SU-DHL-6 (cell line): ENCODE data around the gene DBNDD1.

ENCODE experiments used
- H2AFZ ChIP-seq: fragments of 200-600 bp; sonication (generic); 2 replicates; pipeline ENCODE4 v1.6.1; 2014; ENCODE audit warnings: low read depth, mild to moderate bottlenecking, moderate library complexity, mixed read lengths, antibody characterized with exemption, low read length; ENCODE audit not compliant: severe bottlenecking
- H3F3A ChIP-seq: fragments of 200-600 bp; shearing (Covaris generic); 2 replicates; pipeline ENCODE4 v1.6.0; 2016; ENCODE audit warnings: antibody characterized with exemption, mild to moderate bottlenecking; ENCODE audit not compliant: insufficient read depth
- H3K27ac ChIP-seq: fragments of 200-600 bp; sonication (generic); 2 replicates; pipeline ENCODE4 v1.5.1; 2016; ENCODE audit warnings: low read depth, mild to moderate bottlenecking, low read length, moderate library complexity, mixed read lengths
- H3K27me3 ChIP-seq: fragments of 200-600 bp; sonication (generic), shearing (Covaris generic); 2 replicates; pipeline ENCODE4 v1.6.0; 2014; ENCODE audit warnings: mild to moderate bottlenecking, low read length
- H3K36me3 ChIP-seq: fragments of 200-600 bp; sonication (generic); 2 replicates; pipeline ENCODE4 v1.6.1; 2014; ENCODE audit warnings: mild to moderate bottlenecking, low read length, mixed read lengths
- H3K4me2 ChIP-seq: fragments of 300-600, 200-600 bp; shearing (Covaris generic), sonication (generic); 2 replicates; pipeline ENCODE4 v1.6.0; 2014; ENCODE audit warnings: low read length, low read depth, mild to moderate bottlenecking; ENCODE audit not compliant: poor library complexity, severe bottlenecking
- H3K4me3 ChIP-seq: fragments of 200-600 bp; sonication (generic); 2 replicates; pipeline ENCODE4 v1.5.1; 2014; ENCODE audit warnings: antibody characterized with exemption, low read length, mild to moderate bottlenecking, mixed read lengths; ENCODE audit not compliant: insufficient read depth, poor library complexity, severe bottlenecking
- H3K79me2 ChIP-seq: fragments of 200-600 bp; sonication (generic); 2 replicates; pipeline ENCODE4 v1.6.1; 2014; ENCODE audit warnings: mild to moderate bottlenecking, low read length, moderate library complexity; ENCODE audit not compliant: insufficient read depth
- H3K9ac ChIP-seq: fragments of 200-600 bp; sonication (generic); 2 replicates; pipeline ENCODE4 v1.7.0; 2014; ENCODE audit warnings: mild to moderate bottlenecking, low read length
- H3K9me2 ChIP-seq: fragments of 200-600 bp; sonication (generic); replicated peaks from 2 replicates; pipeline ENCODE4 v1.6.1; 2014; ENCODE audit warnings: low read length; ENCODE audit not compliant: insufficient read depth
- H3K9me3 ChIP-seq: fragments of 200-600 bp; sonication (generic); 2 replicates; pipeline ENCODE4 v1.6.1; 2014; ENCODE audit warnings: low read length, mixed read lengths; ENCODE audit not compliant: insufficient read depth
- H4K20me1 ChIP-seq: fragments of 200-600 bp; sonication (generic); 2 replicates; pipeline ENCODE4 v1.6.1; 2014; ENCODE audit warnings: low read depth, mild to moderate bottlenecking, antibody characterized with exemption, low read length, moderate library complexity, mixed read lengths
- CTCF ChIP-seq: fragments of 200-600 bp; sonication (generic); IDR thresholded peaks from one replicate; pipeline ENCODE4 v1.5.1; 2017; ENCODE audit warnings: antibody characterized with exemption, mild to moderate bottlenecking, low read length, moderate library complexity; ENCODE audit not compliant: insufficient read depth, poor library complexity, severe bottlenecking
- EZH2phosphoT487 ChIP-seq: fragments of 200-600 bp; sonication (generic), shearing (Covaris generic); conservative IDR thresholded peaks from 2 replicates; pipeline ENCODE4 v1.6.1; 2018; ENCODE audit warnings: mild to moderate bottlenecking, antibody characterized with exemption, low read length, moderate library complexity, mixed read lengths

DBNDD1 gene

GRCh38 chr16:90031931-90032673 lies 12.8 kb upstream of the DBNDD1 start:
- Histone ChIP-seq H3K9me3 (no peaks in the 10 kb centered on the region), H3K36me3 (no peaks in the 10 kb centered on the region), H3F3A (no peaks in the 10 kb centered on the region), H3K4me3 (no peak overlapping the region), H3K27me3 (no peaks in the 10 kb centered on the region), H3K79me2 (no peaks in the 10 kb centered on the region), H3K27ac (no peak overlapping the region), H4K20me1 (no peaks in the 10 kb centered on the region), H3K4me2 (no peak overlapping the region), H3K9ac (no peak overlapping the region), H3K9me2 (no peaks in the 10 kb centered on the region), H2AFZ (no peak overlapping the region)
- TF ChIP-seq CTCF (no peak), EZH2phosphoT487 (no peak)

GRCh38 chr16:90031186-90031930 lies 12.1 kb upstream of the DBNDD1 start:
- TF ChIP-seq EZH2phosphoT487, result no peak
- no peak for TF ChIP-seq CTCF
- no peaks in the 10 kb centered on the region for H3K27me3 ChIP-seq
- H3K9me3 ChIP-seq, result no peaks in the 10 kb centered on the region
- no peaks in the 10 kb centered on the region for H3K9me2 ChIP-seq
- H3K79me2 ChIP-seq, result no peaks in the 10 kb centered on the region
- no peak overlapping the region for H3K4me2 ChIP-seq
- H4K20me1 ChIP-seq, result no peaks in the 10 kb centered on the region
- H3K36me3 ChIP-seq, result no peaks in the 10 kb centered on the region
- no peak overlapping the region for H3K27ac ChIP-seq
- H3K9ac ChIP-seq, result no peak overlapping the region
- H2AFZ ChIP-seq, result no peak overlapping the region
- no peaks in the 10 kb centered on the region for H3F3A ChIP-seq
- H3K4me3 ChIP-seq, result no peak overlapping the region

- no peak overlapping the region for H3K4me2 ChIP-seq
- no peak overlapping the region for H2AFZ ChIP-seq
- H3F3A ChIP-seq, result no peaks in the 10 kb centered on the region
- no peak overlapping the region for H3K27ac ChIP-seq
- H3K9ac ChIP-seq, result no peak overlapping the region
- H3K79me2 ChIP-seq, result no peaks in the 10 kb centered on the region
- no peaks in the 10 kb centered on the region for H3K9me2 ChIP-seq
- no peaks in the 10 kb centered on the region for H3K36me3 ChIP-seq
- TF ChIP-seq EZH2phosphoT487 (no peak), CTCF (no peak)
- H3K4me3 ChIP-seq, result no peak overlapping the region
- H3K9me3 ChIP-seq, result no peaks in the 10 kb centered on the region
- no peaks in the 10 kb centered on the region for H3K27me3 ChIP-seq
- no peaks in the 10 kb centered on the region for H4K20me1 ChIP-seq
Measured at GRCh38 chr16:90028985-90029384, 9.7 kb upstream of the DBNDD1 start.
